ENCODE results near the gene SCUBE1.

The SCUBE1 gene

GRCh38 chr22:43151251-43152002, 191.7 kb downstream of the SCUBE1 start, which contains the start of gene TSPO:
TSS of gene TSPO (plus strand) at chr22:43151559. CDS start at chr22:43159239, 7,680 bp downstream.
- peak in 1 of 2 donors; percentile 57 for DNase-seq

DNA sequence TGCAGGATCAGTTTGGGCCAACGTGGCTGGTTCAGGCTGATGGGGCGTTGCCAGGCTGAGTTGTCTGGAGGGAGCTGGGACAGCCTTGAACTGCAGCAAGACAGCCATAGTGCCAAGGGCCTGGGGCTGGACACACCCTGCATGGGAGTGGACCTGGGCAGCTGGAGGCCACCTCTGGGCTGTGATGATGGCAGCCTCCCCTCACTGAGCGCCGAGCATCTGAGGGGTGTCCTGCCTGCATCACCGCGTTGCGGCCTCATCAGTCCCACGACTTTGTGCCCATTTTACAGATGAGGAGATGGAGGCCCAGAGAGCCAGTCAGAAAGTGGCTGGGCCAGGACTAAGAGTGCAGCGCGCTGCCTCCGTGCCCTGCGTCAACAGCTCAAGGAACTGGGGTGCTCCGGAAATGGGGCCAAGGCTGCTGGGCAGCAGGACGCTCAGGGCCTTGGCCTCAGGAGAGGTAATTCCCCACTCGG, 192.4 kb downstream of the SCUBE1 start:
- DNase-seq = no peak

DNA sequence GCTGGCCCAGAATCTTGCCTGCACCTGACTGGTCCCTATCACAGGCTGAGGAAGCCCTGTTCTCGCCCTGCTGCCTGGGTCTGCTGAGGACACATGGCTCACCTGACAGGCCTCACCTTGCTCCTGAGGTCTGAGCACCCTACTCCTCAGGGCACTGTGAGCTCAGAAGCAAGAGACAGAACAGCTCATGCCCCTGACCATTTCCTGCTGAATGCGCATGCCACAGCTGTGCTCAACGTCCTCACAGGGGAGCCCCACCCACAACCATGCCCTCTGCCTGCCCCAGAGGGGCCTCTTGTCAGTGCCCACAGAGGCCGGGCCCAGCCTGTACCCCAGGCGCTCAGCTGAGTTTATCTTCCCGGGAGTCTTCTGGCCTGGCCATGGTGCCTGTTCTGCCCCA, 194.6 kb downstream of the SCUBE1 start:
- no peak for DNase-seq

DNA sequence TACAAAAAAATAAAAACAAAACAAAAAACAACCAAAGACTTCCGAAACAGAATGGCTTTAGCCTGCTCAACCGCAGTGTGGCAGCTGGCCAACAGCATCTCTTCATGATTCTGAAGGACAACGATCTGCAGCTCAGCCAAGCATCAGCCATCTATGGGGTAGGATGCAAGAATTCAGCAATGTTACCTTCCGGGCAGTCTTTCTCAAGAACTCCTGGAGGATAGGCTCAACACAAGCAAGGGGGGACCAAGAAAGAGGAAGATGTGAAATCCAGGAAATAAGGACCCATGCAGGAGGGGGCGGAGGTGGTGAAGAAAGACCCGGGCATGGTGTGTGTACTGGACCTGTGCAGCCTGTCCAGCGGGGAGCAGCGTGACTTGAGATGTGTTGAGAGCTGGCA, 195.4 kb downstream of the SCUBE1 start:
- peak in 1 of 2 donors; percentile 12 for DNase-seq

Measured in bone marrow (tissue), 2 donors.